ENCODE measurements around the gene ANKRD33B. TPM values are rescaled to one million over a fixed set of nuclear protein-coding genes. Genes with fewer than 3 reads are reported as not detected.

Gene ANKRD33B
- polyA plus RNA-seq, 1 donor (not counting 4 experiments of a cell fraction or from before 2014, with no cell fraction given), result 1.9 TPM

DNA sequence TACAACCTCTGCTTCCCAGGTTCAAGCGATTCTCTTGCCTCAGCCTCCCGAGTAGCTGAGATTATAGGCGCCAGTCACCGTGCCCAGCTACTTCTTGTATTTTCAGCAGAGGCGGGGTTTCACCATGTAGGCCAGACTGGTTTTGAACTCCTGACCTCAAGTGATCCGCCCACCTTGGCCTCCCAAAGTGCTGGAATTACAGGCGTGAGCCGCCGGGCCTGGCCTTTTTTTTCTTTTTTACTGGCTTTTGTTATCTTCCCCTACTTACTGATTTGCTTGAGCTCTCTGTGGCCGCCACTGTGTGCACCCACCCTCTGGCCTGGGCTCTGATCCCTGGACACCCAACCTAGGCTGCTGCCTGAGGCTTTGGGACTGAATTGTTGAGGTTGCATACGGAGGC is 60.3 kb downstream of the ANKRD33B start:
- no peak for TF ChIP-seq EZH2 (IDR thresholded peaks at IDR 0.05; ENCODE audit: low read length)
- TF ChIP-seq, protein P1, sequence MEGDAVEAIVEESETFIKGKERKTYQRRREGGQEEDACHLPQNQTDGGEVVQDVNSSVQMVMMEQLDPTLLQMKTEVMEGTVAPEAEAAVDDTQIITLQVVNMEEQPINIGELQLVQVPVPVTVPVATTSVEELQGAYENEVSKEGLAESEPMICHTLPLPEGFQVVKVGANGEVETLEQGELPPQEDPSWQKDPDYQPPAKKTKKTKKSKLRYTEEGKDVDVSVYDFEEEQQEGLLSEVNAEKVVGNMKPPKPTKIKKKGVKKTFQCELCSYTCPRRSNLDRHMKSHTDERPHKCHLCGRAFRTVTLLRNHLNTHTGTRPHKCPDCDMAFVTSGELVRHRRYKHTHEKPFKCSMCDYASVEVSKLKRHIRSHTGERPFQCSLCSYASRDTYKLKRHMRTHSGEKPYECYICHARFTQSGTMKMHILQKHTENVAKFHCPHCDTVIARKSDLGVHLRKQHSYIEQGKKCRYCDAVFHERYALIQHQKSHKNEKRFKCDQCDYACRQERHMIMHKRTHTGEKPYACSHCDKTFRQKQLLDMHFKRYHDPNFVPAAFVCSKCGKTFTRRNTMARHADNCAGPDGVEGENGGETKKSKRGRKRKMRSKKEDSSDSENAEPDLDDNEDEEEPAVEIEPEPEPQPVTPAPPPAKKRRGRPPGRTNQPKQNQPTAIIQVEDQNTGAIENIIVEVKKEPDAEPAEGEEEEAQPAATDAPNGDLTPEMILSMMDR (optimal IDR thresholded peaks at IDR 0.05 in 1 of 3, IDR thresholded peaks at IDR 0.05 in 1 of 3, conservative IDR thresholded peaks at IDR 0.05 in 1 of 3; ENCODE audit: extremely low read depth in 1 of 3, insufficient read depth in 2 of 3, low read length in 3 of 3), result no peak
- FAIRE-seq (no peak), DNase-seq (ENCODE audit: low read depth, low spot score) (no peak)
- Histone ChIP-seq H3K4me1 (ENCODE audit: control insufficient read depth, extremely low read depth, insufficient read depth, low read length) (peaks cover 3% of the 10 kb centered on the region), H3K4me3 (ENCODE audit: control insufficient read depth in 2 of 3, extremely low read depth in 1 of 3, insufficient read depth in 2 of 3, low read depth in 1 of 3, low read length in 3 of 3) (no peak overlapping the region), H3K36me3 (ENCODE audit: control insufficient read depth in 2 of 2, extremely low read depth in 1 of 2, insufficient read depth in 2 of 2, low read length in 2 of 2) (no peaks in the 10 kb centered on the region), H3K79me2 (ENCODE audit: control insufficient read depth, insufficient read depth, low read length) (no peaks in the 10 kb centered on the region), H3K27ac (ENCODE audit: control insufficient read depth, insufficient read depth, low read length) (no peak overlapping the region), H2AFZ (ENCODE audit: control insufficient read depth, low read length) (no peak overlapping the region), H3K27me3 (ENCODE audit: control insufficient read depth, extremely low read depth, insufficient read depth, low read length) (no peaks in the 10 kb centered on the region), H3K9me3 (ENCODE audit: control insufficient read depth, low read depth, low read length) (peaks cover under 1% of the 10 kb centered on the region), H3K9ac (ENCODE audit: control insufficient read depth, extremely low read depth, insufficient read depth, low read length) (no peak overlapping the region), H4K20me1 (ENCODE audit: control insufficient read depth, extremely low read depth, insufficient read depth, low read length) (no peaks in the 10 kb centered on the region), H3K9me1 (ENCODE audit: control insufficient read depth, extremely low read depth, insufficient read depth, low read length) (no peaks in the 10 kb centered on the region), H3K4me2 (ENCODE audit: control insufficient read depth, extremely low read depth, insufficient read depth, low read depth, low read length) (no peak overlapping the region)
- dilution Hi-C loops (cut with MboI; ENCODE audit: extremely low pct_ligation_motif_present, low sequenced_read_pairs), result no loop called here

DNA sequence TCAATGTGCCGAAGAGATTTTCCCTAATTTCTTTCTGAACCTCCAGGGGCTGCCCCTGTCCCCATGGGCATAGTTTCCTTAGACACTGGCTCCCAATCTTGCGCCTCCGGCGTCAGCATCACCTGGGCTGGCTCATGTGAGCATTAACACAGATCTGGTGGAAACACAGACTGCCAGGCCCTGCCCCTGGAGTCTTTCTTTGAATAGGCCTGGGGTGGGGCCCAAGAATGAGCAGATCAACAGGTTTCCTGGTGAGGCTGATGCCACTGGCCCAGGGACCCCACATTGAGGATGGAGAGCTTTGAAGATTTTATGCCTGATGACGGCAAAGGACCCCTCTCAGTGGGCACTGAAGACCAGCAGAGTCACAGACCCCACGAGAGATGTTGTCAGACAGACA is 60.8 kb downstream of the ANKRD33B start:
- no peak for FAIRE-seq
- TF ChIP-seq, protein P1 (optimal IDR thresholded peaks at IDR 0.05 in 1 of 3, IDR thresholded peaks at IDR 0.05 in 1 of 3, conservative IDR thresholded peaks at IDR 0.05 in 1 of 3; ENCODE audit: extremely low read depth in 1 of 3, insufficient read depth in 2 of 3, low read length in 3 of 3), result no peak
- no peak for TF ChIP-seq EZH2 (IDR thresholded peaks at IDR 0.05; ENCODE audit: low read length)
- Histone ChIP-seq H3K36me3 (ENCODE audit: control insufficient read depth in 2 of 2, extremely low read depth in 1 of 2, insufficient read depth in 2 of 2, low read length in 2 of 2) (no peaks in the 10 kb centered on the region), H3K9me3 (ENCODE audit: control insufficient read depth, low read depth, low read length) (peaks cover 4% of the 10 kb centered on the region), H3K4me1 (ENCODE audit: control insufficient read depth, extremely low read depth, insufficient read depth, low read length) (peaks cover 3% of the 10 kb centered on the region), H3K27me3 (ENCODE audit: control insufficient read depth, extremely low read depth, insufficient read depth, low read length) (no peaks in the 10 kb centered on the region), H3K27ac (ENCODE audit: control insufficient read depth, insufficient read depth, low read length) (no peak overlapping the region), H2AFZ (ENCODE audit: control insufficient read depth, low read length) (no peak overlapping the region), H4K20me1 (ENCODE audit: control insufficient read depth, extremely low read depth, insufficient read depth, low read length) (no peaks in the 10 kb centered on the region), H3K4me3 (ENCODE audit: control insufficient read depth in 2 of 3, extremely low read depth in 1 of 3, insufficient read depth in 2 of 3, low read depth in 1 of 3, low read length in 3 of 3) (no peak overlapping the region), H3K9ac (ENCODE audit: control insufficient read depth, extremely low read depth, insufficient read depth, low read length) (no peak overlapping the region), H3K4me2 (ENCODE audit: control insufficient read depth, extremely low read depth, insufficient read depth, low read depth, low read length) (no peak overlapping the region), H3K9me1 (ENCODE audit: control insufficient read depth, extremely low read depth, insufficient read depth, low read length) (no peaks in the 10 kb centered on the region), H3K79me2 (ENCODE audit: control insufficient read depth, insufficient read depth, low read length) (no peaks in the 10 kb centered on the region)
- dilution Hi-C loops (cut with MboI; ENCODE audit: extremely low pct_ligation_motif_present, low sequenced_read_pairs), result no loop called here
- DNase-seq (ENCODE audit: low read depth, low spot score), result no peak

Measured in keratinocyte (primary cell).